Measurements from ENCODE around the gene DCLK1.

Gene DCLK1

DNA sequence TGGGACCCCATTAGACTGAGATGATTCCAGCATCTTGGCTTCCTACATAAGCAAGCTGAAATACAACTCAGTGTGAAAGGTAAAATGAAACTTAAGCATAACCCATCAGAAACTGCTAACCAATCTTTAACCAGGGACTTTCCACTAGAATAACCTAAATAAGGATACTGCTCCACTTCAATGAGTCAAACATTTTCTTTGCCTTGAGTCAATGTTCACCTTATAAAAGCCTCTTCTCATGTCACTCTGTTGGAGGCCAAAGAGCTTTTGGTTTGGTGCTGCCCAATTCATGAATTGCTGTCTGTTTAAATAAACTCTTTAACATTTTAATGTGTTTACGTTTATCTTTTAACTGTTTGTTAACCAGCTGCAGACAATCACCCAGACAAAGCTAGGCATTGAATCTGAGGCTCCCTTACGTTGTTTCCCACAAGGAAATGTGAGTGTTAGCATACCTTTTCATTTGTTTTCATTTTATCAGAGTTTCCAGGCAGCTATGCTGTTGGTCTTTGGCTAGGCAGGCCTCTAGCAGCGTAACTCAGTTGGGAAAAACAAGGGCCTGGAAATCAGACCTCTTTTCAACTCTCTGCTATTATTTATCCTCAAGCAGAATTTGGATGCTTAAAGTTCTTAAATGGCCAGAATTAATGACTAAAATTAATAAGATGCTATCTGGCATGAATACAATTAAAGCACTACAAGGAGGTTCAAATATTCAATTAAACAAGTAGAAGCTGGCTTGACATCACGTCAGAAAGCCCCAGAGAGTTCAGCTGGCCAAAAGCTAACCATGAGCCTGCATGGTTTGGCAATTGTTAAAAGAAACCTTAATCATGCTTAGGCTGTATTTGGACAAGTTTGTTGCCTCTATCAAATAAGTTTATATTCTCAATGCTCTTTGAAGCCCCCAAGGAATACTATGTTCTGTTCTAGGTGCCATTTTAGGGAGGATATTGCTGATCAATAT is 200.2 kb downstream of the DCLK1 start:
- Histone ChIP-seq H3K4me3 (replicated peaks; ENCODE audit: insufficient read depth, low read length) (no peak overlapping the region), H3K27ac (replicated peaks) (no peak overlapping the region)
- DNase-seq (ENCODE audit: low read depth in 1 of 2, low spot score in 1 of 2) = no peak

DNA sequence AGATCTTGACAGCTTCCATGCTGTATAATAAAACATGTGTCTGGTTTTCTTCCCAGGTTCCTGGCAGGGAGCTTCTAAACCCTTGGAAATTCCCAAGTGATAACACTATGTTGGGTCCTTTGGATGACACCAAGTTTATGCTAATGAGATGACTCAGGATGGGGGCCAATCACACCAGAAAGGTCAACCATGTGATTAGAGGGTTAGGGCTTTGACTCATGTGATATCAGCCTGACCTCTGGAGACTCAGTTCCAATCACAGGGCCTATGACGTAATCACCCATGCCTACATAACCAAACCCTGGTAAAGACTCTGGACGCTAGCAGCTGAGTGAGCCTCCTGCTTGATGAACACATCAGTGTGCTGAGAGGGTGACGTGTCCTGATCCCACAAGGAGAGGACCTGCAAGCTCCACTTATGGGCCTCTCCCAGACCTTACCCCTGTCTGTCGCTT is 203.6 kb downstream of the DCLK1 start:
- Histone ChIP-seq H3K27ac (replicated peaks) (no peak overlapping the region), H3K27me3 (ENCODE audit: insufficient read depth, poor library complexity, severe bottlenecking) (peaks cover 4% of the 10 kb centered on the region), H3K4me3 (replicated peaks; ENCODE audit: insufficient read depth, low read length) (no peak overlapping the region)
- TF ChIP-seq, protein P1, sequence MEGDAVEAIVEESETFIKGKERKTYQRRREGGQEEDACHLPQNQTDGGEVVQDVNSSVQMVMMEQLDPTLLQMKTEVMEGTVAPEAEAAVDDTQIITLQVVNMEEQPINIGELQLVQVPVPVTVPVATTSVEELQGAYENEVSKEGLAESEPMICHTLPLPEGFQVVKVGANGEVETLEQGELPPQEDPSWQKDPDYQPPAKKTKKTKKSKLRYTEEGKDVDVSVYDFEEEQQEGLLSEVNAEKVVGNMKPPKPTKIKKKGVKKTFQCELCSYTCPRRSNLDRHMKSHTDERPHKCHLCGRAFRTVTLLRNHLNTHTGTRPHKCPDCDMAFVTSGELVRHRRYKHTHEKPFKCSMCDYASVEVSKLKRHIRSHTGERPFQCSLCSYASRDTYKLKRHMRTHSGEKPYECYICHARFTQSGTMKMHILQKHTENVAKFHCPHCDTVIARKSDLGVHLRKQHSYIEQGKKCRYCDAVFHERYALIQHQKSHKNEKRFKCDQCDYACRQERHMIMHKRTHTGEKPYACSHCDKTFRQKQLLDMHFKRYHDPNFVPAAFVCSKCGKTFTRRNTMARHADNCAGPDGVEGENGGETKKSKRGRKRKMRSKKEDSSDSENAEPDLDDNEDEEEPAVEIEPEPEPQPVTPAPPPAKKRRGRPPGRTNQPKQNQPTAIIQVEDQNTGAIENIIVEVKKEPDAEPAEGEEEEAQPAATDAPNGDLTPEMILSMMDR (IDR thresholded peaks at IDR 0.05; ENCODE audit: insufficient read depth, low read length) = no peak
- TF ChIP-seq GABPA (IDR thresholded peaks at IDR 0.05; ENCODE audit: low read depth) = no peak
- TF ChIP-seq, protein P2, sequence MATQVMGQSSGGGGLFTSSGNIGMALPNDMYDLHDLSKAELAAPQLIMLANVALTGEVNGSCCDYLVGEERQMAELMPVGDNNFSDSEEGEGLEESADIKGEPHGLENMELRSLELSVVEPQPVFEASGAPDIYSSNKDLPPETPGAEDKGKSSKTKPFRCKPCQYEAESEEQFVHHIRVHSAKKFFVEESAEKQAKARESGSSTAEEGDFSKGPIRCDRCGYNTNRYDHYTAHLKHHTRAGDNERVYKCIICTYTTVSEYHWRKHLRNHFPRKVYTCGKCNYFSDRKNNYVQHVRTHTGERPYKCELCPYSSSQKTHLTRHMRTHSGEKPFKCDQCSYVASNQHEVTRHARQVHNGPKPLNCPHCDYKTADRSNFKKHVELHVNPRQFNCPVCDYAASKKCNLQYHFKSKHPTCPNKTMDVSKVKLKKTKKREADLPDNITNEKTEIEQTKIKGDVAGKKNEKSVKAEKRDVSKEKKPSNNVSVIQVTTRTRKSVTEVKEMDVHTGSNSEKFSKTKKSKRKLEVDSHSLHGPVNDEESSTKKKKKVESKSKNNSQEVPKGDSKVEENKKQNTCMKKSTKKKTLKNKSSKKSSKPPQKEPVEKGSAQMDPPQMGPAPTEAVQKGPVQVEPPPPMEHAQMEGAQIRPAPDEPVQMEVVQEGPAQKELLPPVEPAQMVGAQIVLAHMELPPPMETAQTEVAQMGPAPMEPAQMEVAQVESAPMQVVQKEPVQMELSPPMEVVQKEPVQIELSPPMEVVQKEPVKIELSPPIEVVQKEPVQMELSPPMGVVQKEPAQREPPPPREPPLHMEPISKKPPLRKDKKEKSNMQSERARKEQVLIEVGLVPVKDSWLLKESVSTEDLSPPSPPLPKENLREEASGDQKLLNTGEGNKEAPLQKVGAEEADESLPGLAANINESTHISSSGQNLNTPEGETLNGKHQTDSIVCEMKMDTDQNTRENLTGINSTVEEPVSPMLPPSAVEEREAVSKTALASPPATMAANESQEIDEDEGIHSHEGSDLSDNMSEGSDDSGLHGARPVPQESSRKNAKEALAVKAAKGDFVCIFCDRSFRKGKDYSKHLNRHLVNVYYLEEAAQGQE (IDR thresholded peaks at IDR 0.05; ENCODE audit: insufficient replicate concordance, low read depth) = no peak
- no peak for TF ChIP-seq SPI1 (IDR thresholded peaks at IDR 0.05; ENCODE audit: borderline replicate concordance, low read depth)
- TF ChIP-seq POLR2AphosphoS5 (IDR thresholded peaks at IDR 0.05; ENCODE audit: low read depth) = no peak
- DNase-seq (ENCODE audit: low read depth in 1 of 2, low spot score in 1 of 2) = no peak

More for the DNA sequence above, 200.2 kb downstream of the DCLK1 start:
- no peak for TF ChIP-seq SPI1 (IDR thresholded peaks at IDR 0.05; ENCODE audit: borderline replicate concordance, low read depth)
- TF ChIP-seq POLR2AphosphoS5 (IDR thresholded peaks at IDR 0.05; ENCODE audit: low read depth) = no peak
- TF ChIP-seq GABPA (IDR thresholded peaks at IDR 0.05; ENCODE audit: low read depth) = no peak
- TF ChIP-seq, protein P2 (IDR thresholded peaks at IDR 0.05; ENCODE audit: insufficient replicate concordance, low read depth) = no peak
- TF ChIP-seq, protein P1 (IDR thresholded peaks at IDR 0.05; ENCODE audit: insufficient read depth, low read length) = no peak
- H3K27me3 ChIP-seq (ENCODE audit: insufficient read depth, poor library complexity, severe bottlenecking) = no peaks in the 10 kb centered on the region

DNA sequence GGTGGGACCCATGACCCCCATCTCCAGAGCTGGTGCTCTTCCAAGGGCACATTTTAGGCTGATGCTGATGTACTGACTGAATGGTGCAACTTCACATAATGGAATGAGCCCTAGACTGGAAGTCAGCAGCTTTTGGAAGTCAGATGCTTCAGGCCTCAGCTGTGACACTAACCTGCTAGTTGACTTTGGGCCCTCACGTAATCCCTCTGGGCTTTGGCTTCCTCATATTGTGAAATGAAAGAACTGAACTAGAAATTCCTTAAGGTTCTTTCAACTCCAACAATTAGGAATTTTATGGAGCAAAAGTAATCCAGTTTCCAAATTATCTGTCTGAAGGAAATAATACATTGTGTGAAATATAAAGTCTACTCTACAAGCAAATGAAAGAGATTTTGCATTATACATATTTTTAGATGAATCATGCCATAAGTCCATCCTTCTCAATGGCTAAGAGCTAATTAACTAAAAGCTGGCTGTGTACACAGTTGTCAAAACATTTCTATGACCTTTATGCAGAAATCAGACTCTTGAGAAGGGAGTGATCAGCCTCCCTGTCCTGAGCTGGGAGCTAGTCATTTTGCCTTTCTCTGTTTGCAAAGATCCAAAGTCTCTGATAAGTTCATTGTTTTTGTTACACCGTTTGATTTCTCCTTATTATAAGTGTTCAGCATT is 204.2 kb downstream of the DCLK1 start:
- no peak for DNase-seq (ENCODE audit: low read depth in 1 of 2, low spot score in 1 of 2)
- peaks cover 4% of the 10 kb centered on the region for H3K27me3 ChIP-seq (ENCODE audit: insufficient read depth, poor library complexity, severe bottlenecking)
- no peak overlapping the region for H3K27ac ChIP-seq (replicated peaks)

More for the DNA sequence above, 204.2 kb downstream of the DCLK1 start:
- H3K4me3 ChIP-seq (replicated peaks; ENCODE audit: insufficient read depth, low read length) = no peak overlapping the region
- TF ChIP-seq GABPA (IDR thresholded peaks at IDR 0.05; ENCODE audit: low read depth) = no peak
- TF ChIP-seq POLR2AphosphoS5 (IDR thresholded peaks at IDR 0.05; ENCODE audit: low read depth) = no peak
- TF ChIP-seq, protein P2 (IDR thresholded peaks at IDR 0.05; ENCODE audit: insufficient replicate concordance, low read depth) = no peak
- TF ChIP-seq, protein P1 (IDR thresholded peaks at IDR 0.05; ENCODE audit: insufficient read depth, low read length) = no peak
- no peak for TF ChIP-seq SPI1 (IDR thresholded peaks at IDR 0.05; ENCODE audit: borderline replicate concordance, low read depth)
